CD4-positive, alpha-beta T cell treated with Interleukin-21 for 1 hour (primary cell): ENCODE results near the gene EGFR.
"Not testable (repeated sequence)": the region's sequence is repeated elsewhere in the genome, so short reads cannot be mapped to it uniquely, and the experiment has no call there.

ENCODE experiments used
- DNase-seq: peaks from one replicate; pipeline ENCODE4 v3.0.0-alpha.2; 2020

The EGFR gene

DNA sequence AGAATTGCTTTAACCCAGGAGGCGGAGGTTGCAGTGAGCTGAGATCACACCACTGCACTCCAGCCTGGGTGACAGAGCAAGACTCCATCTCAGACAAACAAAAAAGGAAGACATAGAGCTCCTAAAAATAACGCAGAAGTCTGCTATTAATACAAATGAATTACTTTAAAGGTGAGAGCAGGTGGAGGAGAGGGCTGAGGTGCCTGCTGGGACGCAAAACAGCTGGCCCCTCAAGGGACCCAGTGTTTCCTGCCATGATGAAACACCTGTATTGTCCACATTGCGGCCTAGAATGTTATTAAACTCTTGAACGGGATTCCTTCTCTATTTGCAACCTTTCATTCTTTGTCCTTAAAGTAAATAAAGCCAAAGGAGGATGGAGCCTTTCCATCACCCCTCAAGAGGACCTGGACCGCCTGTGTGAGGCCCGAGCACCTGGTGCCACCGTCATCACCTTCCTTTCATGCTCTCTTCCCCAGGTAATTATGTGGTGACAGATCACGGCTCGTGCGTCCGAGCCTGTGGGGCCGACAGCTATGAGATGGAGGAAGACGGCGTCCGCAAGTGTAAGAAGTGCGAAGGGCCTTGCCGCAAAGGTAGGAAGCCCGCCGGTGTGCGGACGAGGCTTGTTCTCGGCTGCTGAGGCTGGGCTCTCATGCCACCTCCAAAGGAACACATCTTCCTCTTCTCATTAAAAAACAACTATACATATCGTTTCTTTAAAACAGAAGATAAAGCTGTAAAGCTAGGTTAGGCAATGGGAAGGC lies 136.7 kb downstream of the EGFR start:
- DNase-seq = no peak

DNA sequence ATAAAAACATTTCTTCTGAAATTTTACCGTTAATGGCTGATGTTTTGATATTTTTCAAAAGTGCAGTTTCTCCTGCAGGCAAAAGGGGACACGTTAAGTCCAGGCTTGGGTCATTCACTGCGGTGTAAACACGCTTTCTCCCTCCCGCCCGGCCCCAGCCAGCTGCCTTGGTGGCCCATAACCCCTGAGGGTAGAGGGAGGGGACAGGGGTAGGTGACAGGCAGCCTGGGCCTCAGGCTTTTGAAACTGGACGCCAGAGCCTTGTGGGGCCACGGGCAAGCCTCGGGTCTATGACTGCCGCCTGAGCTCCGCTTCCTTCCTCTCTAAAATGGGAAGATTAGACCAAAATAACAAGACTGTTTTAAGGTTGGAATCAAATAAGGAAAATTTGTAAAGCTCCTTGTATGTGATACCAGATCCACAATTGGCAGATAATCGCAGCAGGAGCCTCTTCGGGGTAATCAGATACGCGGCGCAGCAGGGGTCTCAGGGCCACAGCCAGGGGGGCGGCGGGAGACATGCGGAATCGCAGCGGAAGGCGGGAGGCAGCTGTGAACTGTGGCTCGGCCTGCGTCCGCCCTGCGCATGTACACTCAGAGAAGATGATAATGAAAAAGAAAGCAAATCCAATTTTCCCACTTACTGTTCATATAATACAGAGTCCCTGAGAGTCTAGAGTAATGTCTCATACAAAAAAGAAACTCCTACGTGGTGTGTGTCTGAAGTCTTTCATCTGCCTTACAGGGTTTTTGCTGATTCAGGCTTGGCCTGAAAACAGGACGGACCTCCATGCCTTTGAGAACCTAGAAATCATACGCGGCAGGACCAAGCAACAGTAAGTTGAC lies 138.3 kb downstream of the EGFR start:
- no peak for DNase-seq

DNA sequence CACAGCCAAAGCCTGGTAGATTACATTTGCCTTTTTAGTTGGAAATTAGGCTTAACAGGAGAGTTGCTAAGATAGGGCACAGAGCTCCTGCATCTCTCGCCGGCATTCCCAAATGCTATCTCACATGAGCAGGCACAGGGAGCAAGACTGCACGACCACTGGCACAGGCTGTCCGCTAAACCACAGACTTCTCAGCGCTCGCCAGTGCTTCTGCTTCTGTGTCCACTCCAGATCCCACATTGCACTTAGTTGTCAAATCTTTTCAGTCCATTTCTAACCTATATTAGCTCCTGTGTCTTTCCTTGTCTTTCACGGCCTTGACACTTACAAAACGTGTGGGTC lies 138.9 kb downstream of the EGFR start:
- DNase-seq = no peak

DNA sequence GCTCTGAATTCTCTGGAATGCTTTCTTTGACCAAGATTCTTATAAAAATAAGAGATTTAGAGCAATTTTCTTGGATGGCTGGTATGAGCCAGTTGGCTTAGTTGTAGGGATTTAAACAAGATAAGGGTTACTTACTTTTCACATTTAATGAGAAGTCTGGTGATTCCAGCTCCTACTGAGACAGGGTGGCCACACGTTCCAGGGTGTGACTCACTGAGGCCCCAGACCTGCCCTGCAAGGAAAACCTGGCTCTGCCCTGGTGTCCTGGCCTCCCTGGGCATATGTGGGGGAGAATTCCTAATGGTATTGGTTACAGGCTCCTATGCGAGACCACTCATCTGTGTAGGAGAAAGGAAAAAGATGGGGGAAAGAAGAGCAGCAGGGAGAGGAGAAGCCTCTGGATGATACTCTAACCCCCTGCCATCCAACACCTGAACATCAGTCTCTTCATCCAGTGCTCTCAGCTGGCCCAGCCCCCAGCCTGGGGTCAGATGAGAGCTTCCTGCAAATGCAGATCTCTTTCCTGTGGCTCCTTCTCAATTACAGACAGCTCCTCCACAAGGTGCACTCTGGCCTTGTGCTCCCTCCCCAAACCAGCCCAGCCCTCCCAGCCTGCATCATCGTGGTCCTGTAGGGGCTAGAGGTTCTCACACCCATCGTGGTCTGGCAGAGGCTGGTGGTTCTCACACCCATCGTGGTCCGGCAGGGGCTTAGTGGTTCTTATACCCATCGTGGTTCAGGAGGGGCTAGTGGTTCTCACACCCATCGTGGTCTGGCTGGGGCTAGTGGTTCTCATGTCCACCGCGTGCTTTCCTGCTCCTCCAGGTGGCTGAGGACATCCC lies 139.9 kb downstream of the EGFR start:
- DNase-seq = no peak

DNA sequence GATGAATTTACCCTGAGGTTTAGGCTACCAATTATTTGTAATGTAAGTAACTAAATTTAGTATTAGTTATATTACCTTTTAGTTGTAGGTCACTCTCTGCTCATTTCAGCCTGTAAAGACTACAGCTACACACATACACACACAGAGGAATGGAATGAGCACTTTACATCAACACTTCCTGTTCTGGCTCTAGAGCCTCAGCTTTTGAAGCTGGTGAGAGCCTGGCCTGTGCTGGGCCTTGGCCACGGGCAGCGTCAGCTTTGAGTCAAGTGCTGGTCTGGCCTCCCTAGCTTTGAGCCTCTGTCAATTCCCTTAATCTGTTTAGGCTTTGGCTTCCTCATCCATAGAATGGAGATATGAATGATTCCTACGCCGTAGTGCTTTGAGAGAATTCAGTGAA lies 141.7 kb downstream of the EGFR start:
- DNase-seq = no peak

DNA sequence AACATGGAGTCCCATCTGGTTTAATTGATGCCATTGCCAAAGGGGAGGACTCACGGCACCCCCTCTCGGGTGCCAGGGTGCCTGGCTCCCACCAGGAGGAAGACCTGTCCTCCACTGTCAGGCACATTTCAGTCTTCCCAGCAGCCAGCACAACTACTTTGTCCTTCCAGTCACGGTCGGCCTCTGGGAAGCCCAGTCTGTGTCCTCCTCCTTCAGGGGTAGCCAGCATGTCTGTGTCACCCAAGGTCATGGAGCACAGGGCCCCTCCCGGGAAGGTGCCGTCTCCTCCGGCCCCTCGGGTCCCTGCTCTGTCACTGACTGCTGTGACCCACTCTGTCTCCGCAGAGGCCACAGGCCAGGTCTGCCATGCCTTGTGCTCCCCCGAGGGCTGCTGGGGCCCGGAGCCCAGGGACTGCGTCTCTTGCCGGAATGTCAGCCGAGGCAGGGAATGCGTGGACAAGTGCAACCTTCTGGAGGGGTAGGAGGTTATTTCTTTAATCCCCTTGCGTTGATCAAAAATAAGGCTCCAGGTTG lies 142.4 kb downstream of the EGFR start:
- no peak for DNase-seq

DNA sequence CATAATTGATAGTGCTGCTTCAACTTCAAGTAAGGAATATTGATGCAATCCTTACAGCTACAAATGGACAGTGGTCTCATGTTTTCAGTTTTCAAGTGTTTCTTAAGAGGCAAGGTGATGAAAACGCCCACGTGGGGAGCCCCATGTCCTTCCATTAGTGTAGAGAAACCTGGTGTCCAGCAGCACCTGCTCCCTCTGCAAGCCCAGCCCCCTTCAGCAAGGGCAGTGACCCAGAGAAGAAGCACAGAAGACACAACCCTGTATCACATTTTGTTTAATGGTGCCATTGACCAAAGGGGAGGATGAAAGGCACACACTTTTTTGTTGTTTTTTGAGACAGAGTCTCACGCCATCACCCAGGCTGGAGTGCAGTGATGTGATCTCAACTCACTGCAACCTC lies 143.7 kb downstream of the EGFR start:
- no peak for DNase-seq

DNA sequence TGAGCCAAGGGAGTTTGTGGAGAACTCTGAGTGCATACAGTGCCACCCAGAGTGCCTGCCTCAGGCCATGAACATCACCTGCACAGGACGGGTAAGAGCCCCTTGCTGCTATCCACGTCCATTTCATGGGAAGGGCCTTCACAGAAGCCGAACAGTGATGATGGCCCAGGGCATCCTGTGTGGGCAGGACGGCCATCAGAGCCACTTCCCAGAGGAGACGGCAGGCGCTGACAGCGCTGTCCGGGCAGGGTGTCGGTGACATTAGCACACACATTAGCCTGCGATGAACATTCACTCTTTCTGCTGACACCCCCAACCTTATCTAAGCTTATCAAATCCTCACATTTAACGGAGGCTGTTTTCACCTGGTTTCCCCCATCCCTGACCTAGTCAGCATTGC lies 144.9 kb downstream of the EGFR start:
- no peak for DNase-seq

DNA sequence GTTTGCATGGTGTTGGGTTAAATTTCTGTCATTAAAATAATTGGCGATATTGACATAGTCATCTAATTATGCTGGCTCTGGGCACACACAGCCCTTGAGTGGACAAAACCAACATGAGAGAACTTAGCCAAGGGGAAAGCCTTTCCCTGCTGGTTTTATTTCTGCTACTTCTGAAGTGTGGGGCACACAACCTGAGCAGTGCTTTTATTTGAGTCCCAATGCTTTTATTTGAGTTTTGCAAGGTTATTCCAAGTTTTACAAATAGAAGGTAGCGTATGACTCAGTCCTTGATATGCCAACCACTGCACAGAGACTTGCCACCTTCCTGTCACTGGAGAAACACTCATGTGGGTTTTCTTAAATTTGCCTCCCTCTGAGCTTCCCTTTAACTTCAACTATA lies 145.7 kb downstream of the EGFR start:
- no peak for DNase-seq

DNA sequence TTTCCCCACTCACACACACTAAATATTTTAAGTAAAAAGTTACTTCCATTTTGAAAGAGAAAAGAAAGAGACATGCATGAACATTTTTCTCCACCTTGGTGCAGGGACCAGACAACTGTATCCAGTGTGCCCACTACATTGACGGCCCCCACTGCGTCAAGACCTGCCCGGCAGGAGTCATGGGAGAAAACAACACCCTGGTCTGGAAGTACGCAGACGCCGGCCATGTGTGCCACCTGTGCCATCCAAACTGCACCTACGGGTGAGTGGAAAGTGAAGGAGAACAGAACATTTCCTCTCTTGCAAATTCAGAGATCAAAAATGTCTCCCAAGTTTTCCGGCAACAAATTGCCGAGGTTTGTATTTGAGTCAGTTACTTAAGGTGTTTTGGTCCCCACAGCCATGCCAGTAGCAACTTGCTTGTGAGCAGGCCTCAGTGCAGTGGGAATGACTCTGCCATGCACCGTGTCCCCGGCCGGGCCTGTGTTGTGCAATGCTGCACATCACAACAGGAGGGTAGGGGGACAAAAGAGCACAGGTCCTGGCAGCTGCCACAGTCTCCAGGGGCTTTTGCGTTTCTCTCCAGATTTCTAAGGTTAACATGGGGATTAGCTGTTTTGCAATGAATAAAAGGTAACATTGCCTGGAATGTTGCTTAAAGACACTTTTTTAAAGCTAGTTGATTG lies 146.5 kb downstream of the EGFR start:
- no peak for DNase-seq

DNA sequence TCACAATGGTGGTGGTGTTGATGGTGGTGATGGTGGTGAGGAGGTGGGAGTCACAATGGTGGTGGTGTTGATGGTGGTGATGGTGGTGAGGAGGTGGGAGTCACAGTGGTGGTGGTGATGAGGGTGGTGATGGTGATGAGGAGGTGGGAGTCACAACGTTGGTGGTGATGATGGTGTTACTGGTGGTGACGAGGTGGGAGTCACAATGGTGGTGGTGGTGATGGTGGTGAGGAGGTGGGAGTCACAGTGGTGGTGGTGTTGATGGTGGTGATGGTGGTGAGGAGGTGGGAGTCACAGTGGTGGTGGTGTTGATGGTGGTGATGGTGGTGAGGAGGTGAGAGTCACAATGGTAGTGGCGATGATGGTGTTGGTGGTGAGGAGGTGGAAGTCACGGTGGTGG lies 148.5 kb downstream of the EGFR start:
- not testable (repeated sequence) for DNase-seq

DNA sequence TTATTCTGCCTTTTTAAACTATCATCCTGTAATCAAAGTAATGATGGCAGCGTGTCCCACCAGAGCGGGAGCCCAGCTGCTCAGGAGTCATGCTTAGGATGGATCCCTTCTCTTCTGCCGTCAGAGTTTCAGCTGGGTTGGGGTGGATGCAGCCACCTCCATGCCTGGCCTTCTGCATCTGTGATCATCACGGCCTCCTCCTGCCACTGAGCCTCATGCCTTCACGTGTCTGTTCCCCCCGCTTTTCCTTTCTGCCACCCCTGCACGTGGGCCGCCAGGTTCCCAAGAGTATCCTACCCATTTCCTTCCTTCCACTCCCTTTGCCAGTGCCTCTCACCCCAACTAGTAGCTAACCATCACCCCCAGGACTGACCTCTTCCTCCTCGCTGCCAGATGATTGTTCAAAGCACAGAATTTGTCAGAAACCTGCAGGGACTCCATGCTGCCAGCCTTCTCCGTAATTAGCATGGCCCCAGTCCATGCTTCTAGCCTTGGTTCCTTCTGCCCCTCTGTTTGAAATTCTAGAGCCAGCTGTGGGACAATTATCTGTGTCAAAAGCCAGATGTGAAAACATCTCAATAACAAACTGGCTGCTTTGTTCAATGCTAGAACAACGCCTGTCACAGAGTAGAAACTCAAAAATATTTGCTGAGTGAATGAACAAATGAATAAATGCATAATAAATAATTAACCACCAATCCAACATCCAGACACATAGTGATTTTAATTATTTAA lies 151.7 kb downstream of the EGFR start:
- no peak for DNase-seq

DNA sequence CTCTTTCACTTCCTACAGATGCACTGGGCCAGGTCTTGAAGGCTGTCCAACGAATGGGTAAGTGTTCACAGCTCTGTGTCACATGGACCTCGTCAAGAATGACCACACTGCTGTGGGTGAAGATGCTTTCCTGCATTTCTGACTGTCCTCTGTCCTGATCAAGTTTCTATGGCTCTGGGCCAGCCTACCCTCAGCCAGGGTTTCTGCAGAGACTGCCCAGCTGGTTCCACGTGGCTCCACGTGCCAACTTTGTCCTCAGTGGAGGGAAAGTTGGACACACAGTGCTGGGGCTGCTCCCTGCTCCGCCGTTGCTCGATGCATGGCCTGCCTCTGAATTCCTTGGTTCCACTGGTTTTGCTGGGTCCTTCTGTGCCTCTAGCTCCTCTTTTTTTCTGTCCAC lies 152.3 kb downstream of the EGFR start:
- no peak for DNase-seq

DNA sequence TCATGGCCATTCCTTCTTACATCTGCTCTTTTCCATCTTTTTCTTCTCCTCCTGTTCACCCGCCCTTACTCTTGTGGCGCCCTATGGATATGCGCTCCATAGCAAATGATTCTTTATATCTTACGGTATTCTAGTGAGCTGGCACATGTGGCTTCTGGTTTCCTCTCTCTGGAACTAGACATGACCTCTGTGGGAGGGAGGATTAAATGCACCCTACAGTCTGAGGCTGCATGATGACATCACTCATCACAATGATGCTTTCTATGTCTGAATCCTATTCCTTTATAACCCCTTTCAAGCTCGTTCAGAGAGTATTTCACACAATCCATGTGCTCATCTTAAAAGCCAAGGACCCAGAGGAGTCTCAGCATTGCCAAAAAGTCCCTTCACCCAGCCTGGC lies 153.3 kb downstream of the EGFR start:
- no peak for DNase-seq

DNA sequence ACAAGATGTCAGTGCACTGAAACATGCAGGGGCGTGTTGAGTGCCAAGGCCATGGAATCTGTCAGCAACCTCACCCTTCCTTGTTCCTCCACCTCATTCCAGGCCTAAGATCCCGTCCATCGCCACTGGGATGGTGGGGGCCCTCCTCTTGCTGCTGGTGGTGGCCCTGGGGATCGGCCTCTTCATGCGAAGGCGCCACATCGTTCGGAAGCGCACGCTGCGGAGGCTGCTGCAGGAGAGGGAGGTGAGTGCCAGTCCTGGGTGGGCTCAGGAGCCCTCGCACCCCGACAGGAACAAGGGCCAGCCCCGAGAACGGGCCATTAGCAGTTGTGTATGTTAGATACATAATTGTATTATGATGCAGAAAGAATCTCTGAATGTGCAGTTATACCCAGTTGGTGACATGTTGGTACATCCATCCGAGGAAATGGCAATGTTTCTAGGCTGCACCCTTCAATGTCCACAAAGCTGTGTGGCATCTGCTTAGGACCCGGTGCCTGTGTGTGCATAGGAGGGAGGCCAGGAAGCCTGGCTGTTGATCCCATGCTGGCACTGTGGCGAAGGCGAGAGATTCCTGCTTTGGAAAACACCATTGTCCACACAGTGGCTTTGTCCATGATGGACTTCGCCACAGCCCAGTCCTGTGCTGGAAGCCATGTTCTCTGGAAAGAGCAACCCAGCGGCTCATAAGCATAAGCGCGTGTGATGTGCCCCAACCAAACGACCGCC lies 154.2 kb downstream of the EGFR start:
- DNase-seq = no peak

DNA sequence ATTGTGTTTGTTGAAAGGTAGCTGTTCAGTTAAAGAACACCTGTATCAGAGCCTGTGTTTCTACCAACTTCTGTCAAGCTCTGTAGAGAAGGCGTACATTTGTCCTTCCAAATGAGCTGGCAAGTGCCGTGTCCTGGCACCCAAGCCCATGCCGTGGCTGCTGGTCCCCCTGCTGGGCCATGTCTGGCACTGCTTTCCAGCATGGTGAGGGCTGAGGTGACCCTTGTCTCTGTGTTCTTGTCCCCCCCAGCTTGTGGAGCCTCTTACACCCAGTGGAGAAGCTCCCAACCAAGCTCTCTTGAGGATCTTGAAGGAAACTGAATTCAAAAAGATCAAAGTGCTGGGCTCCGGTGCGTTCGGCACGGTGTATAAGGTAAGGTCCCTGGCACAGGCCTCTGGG lies 154.9 kb downstream of the EGFR start:
- DNase-seq = no peak

DNA sequence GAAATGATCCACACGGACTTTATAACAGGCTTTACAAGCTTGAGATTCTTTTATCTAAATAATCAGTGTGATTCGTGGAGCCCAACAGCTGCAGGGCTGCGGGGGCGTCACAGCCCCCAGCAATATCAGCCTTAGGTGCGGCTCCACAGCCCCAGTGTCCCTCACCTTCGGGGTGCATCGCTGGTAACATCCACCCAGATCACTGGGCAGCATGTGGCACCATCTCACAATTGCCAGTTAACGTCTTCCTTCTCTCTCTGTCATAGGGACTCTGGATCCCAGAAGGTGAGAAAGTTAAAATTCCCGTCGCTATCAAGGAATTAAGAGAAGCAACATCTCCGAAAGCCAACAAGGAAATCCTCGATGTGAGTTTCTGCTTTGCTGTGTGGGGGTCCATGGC lies 155.6 kb downstream of the EGFR start:
- DNase-seq = no peak

DNA sequence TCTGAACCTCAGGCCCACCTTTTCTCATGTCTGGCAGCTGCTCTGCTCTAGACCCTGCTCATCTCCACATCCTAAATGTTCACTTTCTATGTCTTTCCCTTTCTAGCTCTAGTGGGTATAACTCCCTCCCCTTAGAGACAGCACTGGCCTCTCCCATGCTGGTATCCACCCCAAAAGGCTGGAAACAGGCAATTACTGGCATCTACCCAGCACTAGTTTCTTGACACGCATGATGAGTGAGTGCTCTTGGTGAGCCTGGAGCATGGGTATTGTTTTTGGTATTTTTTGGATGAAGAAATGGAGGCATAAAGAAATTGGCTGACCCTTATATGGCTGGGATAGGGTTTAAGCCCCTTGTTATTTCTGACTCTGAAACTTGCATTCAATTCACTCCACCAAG lies 156.0 kb downstream of the EGFR start:
- DNase-seq = no peak

DNA sequence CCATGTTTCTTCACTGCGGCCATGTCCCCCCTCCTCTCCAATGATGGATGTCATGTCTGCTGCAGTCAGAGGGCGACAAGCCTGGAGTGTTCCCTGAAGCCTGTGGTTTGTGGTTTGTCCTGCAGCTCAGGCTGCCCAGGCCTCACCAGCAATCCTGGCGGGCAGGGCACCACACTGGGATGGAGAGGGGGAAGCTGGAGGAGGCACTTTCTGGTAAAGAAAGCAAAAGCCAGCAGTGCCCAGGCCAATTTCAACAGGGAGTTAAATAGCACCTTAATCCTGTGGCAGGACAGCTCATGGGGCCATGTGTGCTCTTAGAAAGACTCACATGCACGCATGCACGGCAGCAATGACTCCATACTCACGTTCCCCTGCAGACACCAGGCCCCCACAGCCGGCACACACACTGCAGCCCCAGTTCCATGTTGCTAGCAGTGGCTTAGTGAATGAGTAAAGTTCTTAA lies 158.3 kb downstream of the EGFR start:
- DNase-seq = no peak

DNA sequence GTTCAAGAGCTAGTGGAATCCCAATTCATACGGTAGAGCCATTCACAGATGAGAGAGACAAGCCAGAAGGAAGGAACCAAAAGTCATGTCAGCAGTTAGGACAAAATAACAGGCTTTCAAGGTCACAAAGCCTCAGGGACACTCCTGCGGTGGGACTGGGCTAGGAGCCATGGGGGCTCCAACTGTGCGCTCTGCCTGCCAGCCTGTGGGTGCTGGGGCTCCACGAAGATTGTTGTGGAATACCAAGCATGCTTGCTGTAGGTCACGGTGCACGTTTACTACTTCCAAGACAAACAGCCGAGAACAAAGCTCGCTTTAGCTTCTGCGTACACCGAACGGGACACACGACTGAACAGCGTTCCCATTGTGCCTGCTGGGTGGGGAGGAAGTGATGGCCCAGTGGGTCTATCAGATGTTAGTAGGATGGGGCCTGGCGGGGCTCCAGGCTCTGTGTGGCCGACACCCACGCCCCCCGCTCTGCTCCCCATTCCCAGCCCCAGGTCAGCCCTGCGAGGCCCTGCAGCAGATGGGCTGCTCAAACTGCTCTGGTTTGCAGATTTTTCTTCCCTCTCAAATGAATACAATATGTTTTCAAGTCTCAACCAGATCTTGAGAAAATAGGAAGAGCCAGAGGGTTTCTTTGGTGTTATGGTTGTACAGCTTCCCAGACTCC lies 158.9 kb downstream of the EGFR start:
- no peak for DNase-seq
